Loucy (cell line): Measurements from ENCODE around the gene FOXJ3.

Source experiments
- H2AFZ ChIP-seq: fragments of 200-600 bp; sonication (generic); 2 replicates; pipeline ENCODE4 v1.6.0; 2016; ENCODE audit warnings: antibody characterized with exemption, mild to moderate bottlenecking, low read length, moderate library complexity
- H3F3A ChIP-seq: fragments of 200-600 bp; 2 replicates; pipeline ENCODE4 v1.6.0; 2016; ENCODE audit warnings: antibody characterized with exemption, low read depth, mild to moderate bottlenecking
- H3K27me3 ChIP-seq: fragments of 200-600 bp; sonication (generic); 2 replicates; pipeline ENCODE4 v1.6.1; 2014; ENCODE audit warnings: low read length, mild to moderate bottlenecking; ENCODE audit not compliant: insufficient read depth, poor library complexity, severe bottlenecking
- H3K36me3 ChIP-seq: fragments of 200-600 bp; sonication (generic); 2 replicates; pipeline ENCODE4 v1.6.1; 2016; ENCODE audit warnings: low read length; ENCODE audit not compliant: insufficient read depth
- H3K4me1 ChIP-seq: fragments of 200-600 bp; sonication (generic); 2 replicates; pipeline ENCODE4 v1.5.1; 2014; ENCODE audit warnings: low read length, mild to moderate bottlenecking; ENCODE audit not compliant: insufficient read depth, poor library complexity, severe bottlenecking
- H3K4me2 ChIP-seq: fragments of 200-600 bp; sonication (generic); 2 replicates; pipeline ENCODE4 v1.6.0; 2014; ENCODE audit warnings: antibody characterized with exemption, low read length, low read depth, mild to moderate bottlenecking; ENCODE audit not compliant: poor library complexity, severe bottlenecking
- H3K4me3 ChIP-seq: fragments of 200-600 bp; sonication (generic); 2 replicates; pipeline ENCODE4 v1.5.1; 2014; ENCODE audit warnings: low read length, mild to moderate bottlenecking, mixed read lengths; ENCODE audit not compliant: poor library complexity, severe bottlenecking
- H3K79me2 ChIP-seq: fragments of 200-600 bp; sonication (generic); 2 replicates; pipeline ENCODE4 v1.6.1; 2014; ENCODE audit warnings: low read length; ENCODE audit not compliant: insufficient read depth
- H3K9ac ChIP-seq: fragments of 200-600 bp; sonication (generic); 2 replicates; pipeline ENCODE4 v1.6.0; 2014; ENCODE audit warnings: mild to moderate bottlenecking, low read depth, low read length, moderate library complexity; ENCODE audit not compliant: poor library complexity, severe bottlenecking
- H3K9me2 ChIP-seq: fragments of 200-600 bp; sonication (generic); replicated peaks from 2 replicates; pipeline ENCODE4 v1.6.1; 2016; ENCODE audit warnings: low read depth, low read length, mixed read lengths
- H3K9me3 ChIP-seq: fragments of 200-600 bp; sonication (generic); 2 replicates; pipeline ENCODE4 v1.6.1; 2014; ENCODE audit warnings: mild to moderate bottlenecking, antibody characterized with exemption, low read length, low read depth; ENCODE audit not compliant: insufficient read depth
- H4K20me1 ChIP-seq: fragments of 200-600 bp; sonication (generic); 2 replicates; pipeline ENCODE4 v1.6.0; 2014; ENCODE audit warnings: antibody characterized with exemption, low read length, mild to moderate bottlenecking; ENCODE audit not compliant: insufficient read depth, poor library complexity, severe bottlenecking
- EZH2phosphoT487 ChIP-seq: fragments of 200-600 bp; IDR thresholded peaks from 2 replicates; pipeline ENCODE4 v1.6.1; 2018; ENCODE audit warnings: antibody characterized with exemption, mild to moderate bottlenecking, moderate library complexity, borderline replicate concordance
- TF ChIP-seq, protein P1 (sequence below): fragments of 200-600 bp; sonication (generic); conservative IDR thresholded peaks from 2 replicates; pipeline ENCODE4 v1.5.1; 2014; ENCODE audit warnings: mild to moderate bottlenecking, antibody characterized with exemption, low read length

The FOXJ3 gene

GRCh38 chr1:42191319-42191718 is 143.7 kb downstream of the FOXJ3 start:
- H3K79me2 ChIP-seq = peaks cover 4% of the 10 kb centered on the region; the same call in 1 of the 2 replicates

DNA sequence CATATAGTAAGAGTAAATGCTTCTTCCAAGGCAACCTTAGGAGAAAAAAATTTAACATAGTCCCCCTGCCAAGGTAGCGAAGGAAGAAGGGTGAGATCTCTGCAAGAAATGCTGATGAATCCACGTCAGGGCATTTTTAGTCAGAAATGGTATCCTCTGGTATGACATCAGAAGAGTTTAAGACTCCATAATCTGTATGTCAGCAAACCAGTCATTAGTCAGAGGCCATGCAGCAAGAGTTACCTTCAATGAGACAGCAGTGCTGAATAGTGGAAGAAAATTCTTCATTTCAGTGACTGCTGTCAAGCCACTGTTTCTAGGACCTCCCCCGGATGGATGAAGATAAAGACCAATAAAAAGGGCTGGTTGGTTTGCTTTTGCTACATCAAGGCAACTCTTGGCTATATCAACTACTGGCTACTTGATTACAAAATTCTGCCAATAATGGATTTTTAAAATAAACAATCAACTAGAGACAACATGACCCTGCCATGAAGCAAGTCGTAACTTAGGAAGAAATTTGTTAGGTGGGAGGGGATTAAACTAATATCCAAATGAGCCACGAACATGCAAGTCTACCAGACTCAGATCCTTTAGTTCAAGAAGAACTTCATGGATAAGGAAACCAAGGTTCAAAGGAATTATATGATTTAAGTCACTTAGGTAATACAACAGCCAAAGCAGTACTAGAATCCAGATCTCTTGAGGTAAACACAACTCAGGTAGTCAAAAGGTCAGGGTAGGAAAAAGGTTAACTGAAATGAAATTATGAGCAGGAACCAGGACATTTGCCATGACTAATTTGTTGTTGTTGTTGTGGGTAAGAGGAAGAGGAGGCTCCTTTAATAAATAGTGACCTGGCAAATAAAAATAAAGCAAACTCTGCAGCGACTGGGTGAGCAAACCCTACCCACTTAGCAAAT is 144.8 kb downstream of the FOXJ3 start:
- peaks cover 4% of the 10 kb centered on the region; the same call in 1 of the 2 replicates for H3K79me2 ChIP-seq
- H3K9me3 ChIP-seq = no peaks in the 10 kb centered on the region
- H2AFZ ChIP-seq = no peak overlapping the region
- H3K4me3 ChIP-seq = no peak overlapping the region
- H3K9ac ChIP-seq = no peak overlapping the region
- no peak overlapping the region for H3K4me2 ChIP-seq
- no peaks in the 10 kb centered on the region for H3K27me3 ChIP-seq
- TF ChIP-seq, protein P1, sequence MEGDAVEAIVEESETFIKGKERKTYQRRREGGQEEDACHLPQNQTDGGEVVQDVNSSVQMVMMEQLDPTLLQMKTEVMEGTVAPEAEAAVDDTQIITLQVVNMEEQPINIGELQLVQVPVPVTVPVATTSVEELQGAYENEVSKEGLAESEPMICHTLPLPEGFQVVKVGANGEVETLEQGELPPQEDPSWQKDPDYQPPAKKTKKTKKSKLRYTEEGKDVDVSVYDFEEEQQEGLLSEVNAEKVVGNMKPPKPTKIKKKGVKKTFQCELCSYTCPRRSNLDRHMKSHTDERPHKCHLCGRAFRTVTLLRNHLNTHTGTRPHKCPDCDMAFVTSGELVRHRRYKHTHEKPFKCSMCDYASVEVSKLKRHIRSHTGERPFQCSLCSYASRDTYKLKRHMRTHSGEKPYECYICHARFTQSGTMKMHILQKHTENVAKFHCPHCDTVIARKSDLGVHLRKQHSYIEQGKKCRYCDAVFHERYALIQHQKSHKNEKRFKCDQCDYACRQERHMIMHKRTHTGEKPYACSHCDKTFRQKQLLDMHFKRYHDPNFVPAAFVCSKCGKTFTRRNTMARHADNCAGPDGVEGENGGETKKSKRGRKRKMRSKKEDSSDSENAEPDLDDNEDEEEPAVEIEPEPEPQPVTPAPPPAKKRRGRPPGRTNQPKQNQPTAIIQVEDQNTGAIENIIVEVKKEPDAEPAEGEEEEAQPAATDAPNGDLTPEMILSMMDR = no peak
- TF ChIP-seq EZH2phosphoT487 = no peak
- H3K36me3 ChIP-seq = peaks cover 88% of the 10 kb centered on the region
- no peaks in the 10 kb centered on the region for H3K4me1 ChIP-seq
- H4K20me1 ChIP-seq = no peaks in the 10 kb centered on the region
- no peaks in the 10 kb centered on the region for H3F3A ChIP-seq
- no peaks in the 10 kb centered on the region for H3K9me2 ChIP-seq

More at GRCh38 chr1:42191319-42191718, 143.7 kb downstream of the FOXJ3 start:
- no peaks in the 10 kb centered on the region for H3K9me3 ChIP-seq
- no peaks in the 10 kb centered on the region for H3K4me1 ChIP-seq
- TF ChIP-seq, protein P1 = no peak
- no peak for TF ChIP-seq EZH2phosphoT487
- H2AFZ ChIP-seq = no peak overlapping the region
- H3F3A ChIP-seq = no peaks in the 10 kb centered on the region
- no peaks in the 10 kb centered on the region for H3K9me2 ChIP-seq
- H3K4me3 ChIP-seq = no peak overlapping the region
- no peak overlapping the region for H3K4me2 ChIP-seq
- H3K36me3 ChIP-seq = peaks cover 90% of the 10 kb centered on the region
- no peaks in the 10 kb centered on the region for H3K27me3 ChIP-seq
- no peaks in the 10 kb centered on the region for H4K20me1 ChIP-seq
- no peak overlapping the region for H3K9ac ChIP-seq

DNA sequence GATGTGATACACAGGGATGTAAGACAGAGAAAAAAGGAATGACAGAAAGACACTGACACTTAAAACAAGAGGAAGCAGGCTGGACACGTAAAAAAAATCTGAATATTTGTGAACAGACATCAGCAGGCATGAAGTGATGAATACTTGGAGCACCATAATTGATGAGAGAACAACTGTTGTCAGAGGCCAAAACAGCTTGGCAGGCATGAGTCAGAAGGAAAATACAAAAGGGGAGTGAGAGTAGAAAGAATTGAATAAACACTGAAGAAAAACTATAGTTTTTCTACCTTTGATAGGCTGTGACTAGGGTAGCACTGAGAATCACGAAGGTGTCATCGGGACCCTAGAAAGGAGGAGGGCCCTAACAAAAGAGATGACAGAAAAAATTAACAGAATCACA is 148.9 kb downstream of the FOXJ3 start:
- Histone ChIP-seq H3K36me3 (peaks cover 82% of the 10 kb centered on the region), H3K9me3 (no peaks in the 10 kb centered on the region), H3K79me2 (no peaks in the 10 kb centered on the region), H3K4me1 (no peaks in the 10 kb centered on the region), H4K20me1 (no peaks in the 10 kb centered on the region), H3K4me2 (no peak overlapping the region), H3K9me2 (no peaks in the 10 kb centered on the region), H3F3A (no peaks in the 10 kb centered on the region), H2AFZ (no peak overlapping the region), H3K4me3 (no peak overlapping the region), H3K9ac (no peak overlapping the region), H3K27me3 (no peaks in the 10 kb centered on the region)
- TF ChIP-seq, protein P1 = no peak
- no peak for TF ChIP-seq EZH2phosphoT487
